Endodermal cell (in vitro differentiated cells): ENCODE results near the gene PRODH2. TPM values are rescaled to one million over a fixed set of nuclear protein-coding genes. Genes with fewer than 3 reads are reported as not detected.

ENCODE experiments used
- DNase-seq: peaks from one replicate; pipeline ENCODE4 v3.0.0-alpha.2; 2017
- H3K27ac ChIP-seq: 2 replicates; pipeline ENCODE4 v1.5.1; 2013; ENCODE audit warnings: mild to moderate bottlenecking, low read depth, low read length, moderate library complexity
- H3K27me3 ChIP-seq: 2 replicates; pipeline ENCODE4 v1.6.1; 2013; ENCODE audit warnings: mild to moderate bottlenecking, low read length, moderate library complexity; ENCODE audit not compliant: insufficient read depth, control insufficient read depth, poor library complexity, severe bottlenecking
- H3K36me3 ChIP-seq: 2 replicates; pipeline ENCODE4 v1.7.0; 2013; ENCODE audit warnings: mild to moderate bottlenecking, low read length, moderate library complexity; ENCODE audit not compliant: control insufficient read depth, insufficient read depth
- H3K4me1 ChIP-seq: one replicate; pipeline ENCODE4 v1.7.0; 2013; ENCODE audit warnings: low read length; ENCODE audit not compliant: control insufficient read depth, insufficient read depth
- H3K4me3 ChIP-seq: 2 replicates; pipeline ENCODE4 v1.5.1; 2013; ENCODE audit warnings: mild to moderate bottlenecking, low read length, moderate library complexity
- H3K9ac ChIP-seq: 2 replicates; pipeline ENCODE4 v1.6.1; 2013; ENCODE audit warnings: mild to moderate bottlenecking, low read length, moderate library complexity; ENCODE audit not compliant: poor library complexity, severe bottlenecking; ENCODE audit errors: extremely low read depth
- H3K9me3 ChIP-seq: 2 replicates; pipeline ENCODE4 v1.6.1; 2013; ENCODE audit warnings: mild to moderate bottlenecking, low read length, moderate library complexity; ENCODE audit not compliant: control insufficient read depth
- H3K27ac Mint-ChIP-seq: 2 replicates; pipeline ENCODE4 v1.8.0; 2020; ENCODE audit warnings: mixed read lengths
- H3K27me3 Mint-ChIP-seq: 2 replicates; pipeline ENCODE4 v1.8.0; 2021; ENCODE audit warnings: mild to moderate bottlenecking, mixed read lengths; ENCODE audit not compliant: insufficient read depth
- H3K36me3 Mint-ChIP-seq: 2 replicates; pipeline ENCODE4 v1.8.0; 2020; ENCODE audit warnings: low read depth, mixed read lengths
- H3K4me1 Mint-ChIP-seq: 2 replicates; pipeline ENCODE4 v1.8.0; 2020; ENCODE audit warnings: mixed read lengths
- H3K4me3 Mint-ChIP-seq: 2 replicates; pipeline ENCODE4 v1.8.0; 2020; ENCODE audit warnings: mild to moderate bottlenecking, moderate library complexity, mixed read lengths
- H3K9me3 Mint-ChIP-seq: 2 replicates; pipeline ENCODE4 v1.8.0; 2020; ENCODE audit warnings: mild to moderate bottlenecking, mixed read lengths
- WGBS, 2 experiments: methylation state at CpG; one replicate each; pipeline versions ENCODE4 v1.1.5 to v1.1.7; 2013; ENCODE audit warnings: missing lambda C conversion rate in 2 of 2, mixed read lengths in 1 of 2; ENCODE audit not compliant: insufficient coverage in 1 of 2, insufficient read length in 1 of 2; 5-methylcytosine and 5-hydroxymethylcytosine counted together
- total RNA-seq, 2 donors: library from RNA; stranded (reverse); fragmentation: NEBNext Ultra II Directional in 1 of 2; extraction: Animal tissue kit (Norgen Biotek cat#: 25700) in 1 of 2; gene quantifications; 2 replicates in 1 of 2; 3 replicates in 1 of 2; pipeline ENCODE4 v1.2.1, GENCODE V29; 2021
- TF ChIP-seq, protein P1 (sequence below): fragments of 200-600 bp; sonication (generic); conservative IDR thresholded peaks from 2 replicates; pipeline ENCODE4 v1.5.0; 2021; ENCODE audit warnings: antibody characterized with exemption, mild to moderate bottlenecking

The PRODH2 gene
- total RNA-seq, 2 donors from 2014 or later: 1.0 to 1.5 TPM

DNA sequence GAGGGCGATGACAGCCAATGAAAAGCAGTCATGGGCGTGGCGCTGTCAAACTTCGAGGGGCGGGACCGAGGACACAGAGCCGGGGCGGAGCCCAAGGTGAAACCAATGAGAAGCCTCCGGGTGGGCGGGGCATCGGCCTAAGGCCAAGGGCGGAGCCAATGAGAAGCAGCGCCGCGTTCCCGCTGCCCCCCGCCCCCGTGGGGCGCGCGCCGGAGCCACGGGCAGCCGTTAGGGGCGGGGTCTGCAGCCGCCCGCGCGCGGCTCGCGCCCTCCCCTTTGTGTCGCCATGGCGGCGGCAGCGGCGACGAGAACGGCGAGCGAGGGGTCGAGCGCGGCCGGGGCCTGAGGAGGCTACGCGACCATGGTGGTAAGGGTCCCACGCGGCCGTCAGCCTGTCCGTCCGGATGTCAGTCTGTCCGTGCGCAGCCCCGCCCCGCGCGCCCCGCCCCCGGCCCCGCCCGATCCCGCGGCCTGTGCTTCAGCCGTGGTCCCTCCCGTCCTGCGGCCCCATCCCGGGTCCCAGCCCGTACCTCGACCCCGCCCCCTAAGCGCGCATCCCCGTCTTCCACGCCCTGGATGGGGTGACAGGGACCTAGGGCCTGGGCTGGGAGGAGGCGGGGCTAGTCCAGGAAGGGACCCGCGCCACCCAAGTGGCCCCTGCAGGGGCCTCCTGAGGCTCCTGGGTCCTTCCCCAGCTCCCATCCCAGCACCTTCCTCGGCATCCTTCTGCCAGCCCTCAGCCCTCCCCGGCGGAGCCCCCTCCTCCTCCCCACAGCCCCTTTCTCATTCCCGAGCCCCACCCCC is 37.1 kb downstream of the PRODH2 start, which contains the start of gene ARHGAP33:
Gene ARHGAP33, plus strand, starts transcription at position 267 of the 804 bp plus-strand sequence. Its CDS starts 95 bp downstream, at position 362.
- H3K27ac Mint-ChIP-seq: no peak within 1 kb of the TSS

DNA sequence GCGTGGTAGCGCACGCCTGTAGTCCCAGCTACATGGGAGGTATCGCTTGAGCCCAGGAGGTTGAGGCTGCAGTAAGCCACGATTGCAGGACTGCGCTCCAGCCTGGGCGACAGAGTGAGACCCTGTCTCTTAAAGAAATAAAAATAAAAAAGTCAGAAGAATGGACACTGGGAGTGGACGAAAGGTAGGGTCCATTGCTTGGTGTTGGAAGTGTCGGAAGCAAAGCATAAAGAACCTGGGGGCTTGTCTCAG is 37.7 kb downstream of the PRODH2 start:
- Histone ChIP-seq H3K4me1 (peaks cover 3% of the 10 kb centered on the region), H3K27ac (no peak overlapping the region), H3K4me3 (peak overlapping the region; percentile 72), H3K9ac (no peak overlapping the region), H3K27me3 (peaks cover 11% of the 10 kb centered on the region), H3K9me3 (no peaks in the 10 kb centered on the region), H3K36me3 (no peaks in the 10 kb centered on the region)
- Mint-ChIP-seq H3K36me3 (peaks cover 3% of the 10 kb centered on the region), H3K4me3 (peak overlapping the region; percentile 50), H3K9me3 (no peaks in the 10 kb centered on the region), H3K4me1 (peaks cover 15% of the 10 kb centered on the region), H3K27ac (no peak overlapping the region), H3K27me3 (peaks cover 41% of the 10 kb centered on the region)
- no peak for DNase-seq
- 35 to 36% methylated on average over 9 of the region's 9 CpGs for WGBS, 2 experiments
- TF ChIP-seq, protein P1, sequence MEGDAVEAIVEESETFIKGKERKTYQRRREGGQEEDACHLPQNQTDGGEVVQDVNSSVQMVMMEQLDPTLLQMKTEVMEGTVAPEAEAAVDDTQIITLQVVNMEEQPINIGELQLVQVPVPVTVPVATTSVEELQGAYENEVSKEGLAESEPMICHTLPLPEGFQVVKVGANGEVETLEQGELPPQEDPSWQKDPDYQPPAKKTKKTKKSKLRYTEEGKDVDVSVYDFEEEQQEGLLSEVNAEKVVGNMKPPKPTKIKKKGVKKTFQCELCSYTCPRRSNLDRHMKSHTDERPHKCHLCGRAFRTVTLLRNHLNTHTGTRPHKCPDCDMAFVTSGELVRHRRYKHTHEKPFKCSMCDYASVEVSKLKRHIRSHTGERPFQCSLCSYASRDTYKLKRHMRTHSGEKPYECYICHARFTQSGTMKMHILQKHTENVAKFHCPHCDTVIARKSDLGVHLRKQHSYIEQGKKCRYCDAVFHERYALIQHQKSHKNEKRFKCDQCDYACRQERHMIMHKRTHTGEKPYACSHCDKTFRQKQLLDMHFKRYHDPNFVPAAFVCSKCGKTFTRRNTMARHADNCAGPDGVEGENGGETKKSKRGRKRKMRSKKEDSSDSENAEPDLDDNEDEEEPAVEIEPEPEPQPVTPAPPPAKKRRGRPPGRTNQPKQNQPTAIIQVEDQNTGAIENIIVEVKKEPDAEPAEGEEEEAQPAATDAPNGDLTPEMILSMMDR: no peak

More for the DNA sequence above, 37.1 kb downstream of the PRODH2 start, which contains the start of gene ARHGAP33:
- peak within 1 kb of the TSS; percentile 50 for H3K4me3 Mint-ChIP-seq
- Histone ChIP-seq H3K36me3 (no peaks in the 10 kb centered on the region), H3K27me3 (peaks cover 11% of the 10 kb centered on the region), H3K4me1 (peaks cover 3% of the 10 kb centered on the region), H3K9ac (no peak within 1 kb of the TSS), H3K4me3 (peak within 1 kb of the TSS; percentile 72), H3K9me3 (no peaks in the 10 kb centered on the region), H3K27ac (peak within 1 kb of the TSS; percentile 63)
- H3K27me3 Mint-ChIP-seq: peaks cover 41% of the 10 kb centered on the region
- TF ChIP-seq, protein P1: no peak
- H3K9me3 Mint-ChIP-seq: no peaks in the 10 kb centered on the region
- WGBS, 2 experiments: 0% methylated on average over 28 to 82 of the region's 82 CpGs
- H3K4me1 Mint-ChIP-seq: peaks cover 15% of the 10 kb centered on the region
- peak; percentile 99 for DNase-seq
- no peaks in the 10 kb centered on the region for H3K36me3 Mint-ChIP-seq

DNA sequence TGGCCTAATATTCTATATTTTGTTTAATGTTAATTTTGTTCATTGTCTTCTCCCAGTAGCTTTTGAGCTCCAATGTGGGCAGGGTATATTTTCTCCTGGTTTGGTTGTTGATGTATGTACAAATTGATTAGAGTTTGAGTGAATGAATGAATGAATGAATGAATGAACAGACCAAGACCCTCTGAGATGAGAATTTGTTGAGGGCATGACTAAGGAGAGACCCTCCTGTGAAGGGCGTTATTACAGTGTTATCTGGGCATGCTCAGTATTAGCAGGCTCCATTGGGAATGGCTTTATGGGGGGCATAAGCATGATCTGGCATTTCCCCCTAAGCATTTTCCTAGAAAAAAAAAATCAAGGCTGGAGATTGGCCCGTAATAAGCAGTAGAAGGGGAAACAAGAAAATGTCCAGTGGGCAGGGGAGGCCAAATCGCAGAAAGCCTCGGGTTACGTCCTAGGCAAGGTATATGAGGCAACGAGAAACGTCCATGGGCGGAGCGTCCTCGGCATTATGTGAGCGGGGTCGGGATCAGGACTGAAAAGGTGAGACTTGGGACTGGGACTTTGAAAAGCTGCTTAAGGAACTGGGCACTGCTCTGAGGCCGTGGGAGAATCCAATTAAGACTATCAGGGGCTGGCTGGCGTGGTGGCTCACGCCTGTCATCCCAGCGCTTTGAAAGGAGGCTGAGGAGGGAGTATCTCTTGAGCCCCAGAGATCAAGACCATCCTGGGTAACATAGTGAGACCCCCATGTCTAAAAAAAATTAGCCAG is 38.2 kb downstream of the PRODH2 start:
- TF ChIP-seq, protein P1: no peak
- peaks cover 15% of the 10 kb centered on the region for H3K4me1 Mint-ChIP-seq
- peaks cover 3% of the 10 kb centered on the region for H3K36me3 Mint-ChIP-seq
- peak overlapping the region; percentile 72 for H3K4me3 ChIP-seq
- H3K36me3 ChIP-seq: no peaks in the 10 kb centered on the region
- H3K9ac ChIP-seq: no peak overlapping the region
- no peak for DNase-seq
- H3K4me1 ChIP-seq: peaks cover 3% of the 10 kb centered on the region
- no peaks in the 10 kb centered on the region for H3K9me3 ChIP-seq
- H3K9me3 Mint-ChIP-seq: no peaks in the 10 kb centered on the region
- 54 to 64% methylated on average over 16 of the region's 16 CpGs for WGBS, 2 experiments
- H3K27me3 Mint-ChIP-seq: peaks cover 41% of the 10 kb centered on the region
- peaks cover 11% of the 10 kb centered on the region for H3K27me3 ChIP-seq
- no peak overlapping the region for H3K27ac ChIP-seq
- H3K27ac Mint-ChIP-seq: no peak overlapping the region
- peak overlapping the region; percentile 50 for H3K4me3 Mint-ChIP-seq
